ENCODE results near the gene CDK19.

The CDK19 gene

DNA sequence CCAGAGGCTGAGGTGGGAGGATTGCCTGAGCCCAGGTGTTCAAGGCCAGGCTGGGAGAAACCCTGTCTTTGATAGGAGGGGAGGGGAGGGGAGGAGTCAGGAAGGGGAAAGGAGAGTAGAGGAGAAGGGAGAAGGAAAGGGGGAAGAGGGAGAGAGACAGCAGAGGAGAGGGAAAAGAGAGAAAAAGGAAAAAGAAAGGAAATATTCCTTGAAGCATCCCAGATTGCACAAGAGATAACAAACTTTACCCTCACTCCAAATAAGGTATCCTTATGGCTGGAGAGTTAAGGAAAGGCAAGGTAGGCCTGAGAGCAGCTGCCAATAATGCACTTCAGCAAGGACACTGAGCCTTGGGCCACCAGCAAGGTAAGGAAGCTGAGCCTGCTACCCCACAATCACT is 172.6 kb downstream of the CDK19 start:
- H3K4me3 ChIP-seq (ENCODE audit: low read depth, low read length): no peak overlapping the region
- no peak for DNase-seq (ENCODE audit: low read depth)
- TF ChIP-seq MAX (IDR thresholded peaks at IDR 0.05; ENCODE audit: low read depth, low read length) (no peak), POLR2A (IDR thresholded peaks at IDR 0.05; ENCODE audit: extremely low read depth, insufficient read length) (no peak), CTCF (IDR thresholded peaks at IDR 0.05; ENCODE audit: low read depth, low read length) (no peak), MYC (IDR thresholded peaks at IDR 0.05; ENCODE audit: low read depth, low read length) (no peak)

DNA sequence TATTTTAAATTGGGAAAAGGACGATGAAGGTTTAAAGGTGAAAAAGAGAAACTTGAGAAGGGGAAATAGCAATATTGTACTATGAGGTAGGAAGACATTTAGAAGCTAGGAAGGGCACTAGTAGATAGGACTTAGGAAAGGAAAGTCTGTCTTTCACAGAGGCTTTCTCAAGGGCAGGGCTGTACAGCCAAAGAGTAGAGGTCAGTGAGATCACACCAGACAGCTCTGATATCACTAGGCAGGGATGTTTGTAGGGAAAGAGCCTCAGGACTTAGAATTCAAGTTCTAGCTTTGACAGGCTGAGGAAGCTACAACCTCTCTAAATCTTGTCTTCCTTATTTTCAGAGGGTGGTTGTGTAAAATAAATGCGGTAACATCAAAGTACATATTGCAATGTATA is 178.5 kb downstream of the CDK19 start:
- no peak overlapping the region for H3K4me3 ChIP-seq (ENCODE audit: low read depth, low read length)
- no peak for TF ChIP-seq MAX (IDR thresholded peaks at IDR 0.05; ENCODE audit: low read depth, low read length)
- no peak for DNase-seq (ENCODE audit: low read depth)

DNA sequence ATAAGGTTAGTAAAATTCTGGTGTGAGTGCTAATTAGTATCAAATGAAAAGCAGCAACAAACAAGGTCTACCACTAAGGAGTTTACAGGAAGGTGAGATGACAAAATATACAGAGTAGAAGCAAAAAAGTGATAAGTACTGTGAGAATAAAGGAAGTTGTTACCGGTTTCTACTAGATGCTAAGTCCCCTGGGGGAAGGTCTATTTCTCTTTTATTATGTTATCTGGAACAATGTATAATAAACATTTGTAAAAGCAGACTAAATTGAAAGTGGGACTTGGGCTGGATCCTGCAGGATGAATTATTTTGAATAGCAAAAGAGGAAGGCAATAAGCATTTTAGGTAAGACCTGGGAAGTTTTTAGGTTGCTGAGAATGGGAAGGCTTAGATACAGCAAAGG is 180.2 kb downstream of the CDK19 start:
- TF ChIP-seq CTCF (IDR thresholded peaks at IDR 0.05; ENCODE audit: low read depth, low read length) (no peak), MYC (IDR thresholded peaks at IDR 0.05; ENCODE audit: low read depth, low read length) (no peak), POLR2A (IDR thresholded peaks at IDR 0.05; ENCODE audit: extremely low read depth, insufficient read length) (no peak), MAX (IDR thresholded peaks at IDR 0.05; ENCODE audit: low read depth, low read length) (no peak)
- peak; percentile 58 for DNase-seq (ENCODE audit: low read depth)
- H3K4me3 ChIP-seq (ENCODE audit: low read depth, low read length): no peak overlapping the region

DNA sequence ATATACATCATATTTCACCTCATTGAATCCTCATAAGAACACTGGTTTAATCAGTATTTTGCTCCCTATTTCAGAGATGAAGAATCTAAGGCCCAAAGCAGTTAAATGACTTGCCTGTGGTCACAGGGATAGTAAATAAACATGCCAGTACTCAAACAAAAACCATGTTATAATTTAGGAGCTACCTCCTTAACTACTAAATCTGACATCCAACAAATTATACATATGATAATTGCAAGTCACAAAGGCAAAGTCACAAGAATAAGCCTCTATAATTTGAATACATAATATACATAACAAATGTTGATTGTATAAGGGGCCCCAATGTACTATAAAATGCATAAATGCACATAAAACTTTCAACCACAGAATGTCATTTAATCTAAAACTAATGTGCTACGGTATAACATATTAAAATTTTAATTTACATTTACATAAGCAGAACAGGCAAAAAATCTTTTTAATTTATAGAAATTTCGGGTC is 181.5 kb downstream of the CDK19 start:
- no peak for DNase-seq (ENCODE audit: low read depth)
- TF ChIP-seq CTCF (IDR thresholded peaks at IDR 0.05; ENCODE audit: low read depth, low read length) (no peak), MYC (IDR thresholded peaks at IDR 0.05; ENCODE audit: low read depth, low read length) (no peak), POLR2A (IDR thresholded peaks at IDR 0.05; ENCODE audit: extremely low read depth, insufficient read length) (no peak), MAX (IDR thresholded peaks at IDR 0.05; ENCODE audit: low read depth, low read length) (no peak)
- H3K4me3 ChIP-seq (ENCODE audit: low read depth, low read length): no peak overlapping the region

DNA sequence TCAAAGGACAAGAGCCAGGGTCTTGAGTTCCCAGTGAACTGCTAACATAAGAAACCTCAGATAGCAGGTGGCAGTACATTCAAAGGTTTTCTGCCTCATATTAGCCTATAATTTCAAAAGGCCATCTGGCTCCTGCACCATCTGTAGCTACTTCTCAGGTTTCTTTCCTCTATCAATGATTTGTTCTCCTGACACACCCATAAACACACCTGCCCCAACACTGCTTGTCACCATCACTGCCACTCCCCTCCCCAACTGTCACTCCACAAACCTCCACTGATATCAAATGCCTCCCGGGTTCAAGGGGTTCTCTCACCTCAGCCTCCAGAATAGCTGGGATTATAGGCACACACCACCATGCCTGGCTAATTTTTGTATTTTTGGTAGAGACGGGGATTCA is 186.1 kb downstream of the CDK19 start:
- TF ChIP-seq MYC (IDR thresholded peaks at IDR 0.05; ENCODE audit: low read depth, low read length) (no peak), MAX (IDR thresholded peaks at IDR 0.05; ENCODE audit: low read depth, low read length) (no peak), POLR2A (IDR thresholded peaks at IDR 0.05; ENCODE audit: extremely low read depth, insufficient read length) (no peak), CTCF (IDR thresholded peaks at IDR 0.05; ENCODE audit: low read depth, low read length) (no peak)

GRCh38 chr6:110628330-110628729 is 186.9 kb downstream of the CDK19 start:
- H3K4me3 ChIP-seq (ENCODE audit: low read depth, low read length): no peak overlapping the region
- DNase-seq (ENCODE audit: low read depth): no peak
- TF ChIP-seq MYC (IDR thresholded peaks at IDR 0.05; ENCODE audit: low read depth, low read length): no peak
- TF ChIP-seq POLR2A (IDR thresholded peaks at IDR 0.05; ENCODE audit: extremely low read depth, insufficient read length): no peak
- no peak for TF ChIP-seq CTCF (IDR thresholded peaks at IDR 0.05; ENCODE audit: low read depth, low read length)
- TF ChIP-seq MAX (IDR thresholded peaks at IDR 0.05; ENCODE audit: low read depth, low read length): no peak

More for the DNA sequence above, 186.1 kb downstream of the CDK19 start:
- no peak for DNase-seq (ENCODE audit: low read depth)
- H3K4me3 ChIP-seq (ENCODE audit: low read depth, low read length): no peak overlapping the region

All from NB4 (cell line).